ENCODE data around the gene RNF169. TPM values are rescaled to one million over a fixed set of nuclear protein-coding genes. Genes with fewer than 3 reads are reported as not detected.

The RNF169 gene, protein sequence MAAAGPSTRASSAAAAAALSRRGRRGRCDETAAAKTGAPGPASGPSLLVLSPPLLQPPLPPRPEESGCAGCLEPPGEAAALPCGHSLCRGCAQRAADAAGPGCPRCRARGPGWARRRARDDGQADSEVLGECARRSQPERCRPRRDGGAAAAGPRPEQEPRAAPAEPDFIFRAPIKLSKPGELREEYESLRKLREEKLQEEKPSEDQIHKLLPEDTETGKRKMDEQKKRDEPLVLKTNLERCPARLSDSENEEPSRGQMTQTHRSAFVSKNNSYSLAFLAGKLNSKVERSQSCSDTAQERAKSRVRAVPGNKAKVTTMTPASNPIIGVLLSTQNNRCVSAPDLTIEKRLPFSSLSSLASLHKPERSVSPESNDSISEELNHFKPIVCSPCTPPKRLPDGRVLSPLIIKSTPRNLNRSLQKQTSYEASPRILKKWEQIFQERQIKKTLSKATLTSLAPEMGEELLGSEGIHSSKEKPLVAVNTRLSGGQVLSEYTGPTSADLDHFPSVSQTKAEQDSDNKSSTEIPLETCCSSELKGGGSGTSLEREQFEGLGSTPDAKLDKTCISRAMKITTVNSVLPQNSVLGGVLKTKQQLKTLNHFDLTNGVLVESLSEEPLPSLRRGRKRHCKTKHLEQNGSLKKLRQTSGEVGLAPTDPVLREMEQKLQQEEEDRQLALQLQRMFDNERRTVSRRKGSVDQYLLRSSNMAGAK
- 15.5 and 16.3 TPM in 2 replicates for total RNA-seq
- long read RNA-seq, partial matches to known transcripts: 0 of 9 reads
- long read RNA-seq, other reads (novel, unspliced or antisense): 9 of 9 reads

DNA sequence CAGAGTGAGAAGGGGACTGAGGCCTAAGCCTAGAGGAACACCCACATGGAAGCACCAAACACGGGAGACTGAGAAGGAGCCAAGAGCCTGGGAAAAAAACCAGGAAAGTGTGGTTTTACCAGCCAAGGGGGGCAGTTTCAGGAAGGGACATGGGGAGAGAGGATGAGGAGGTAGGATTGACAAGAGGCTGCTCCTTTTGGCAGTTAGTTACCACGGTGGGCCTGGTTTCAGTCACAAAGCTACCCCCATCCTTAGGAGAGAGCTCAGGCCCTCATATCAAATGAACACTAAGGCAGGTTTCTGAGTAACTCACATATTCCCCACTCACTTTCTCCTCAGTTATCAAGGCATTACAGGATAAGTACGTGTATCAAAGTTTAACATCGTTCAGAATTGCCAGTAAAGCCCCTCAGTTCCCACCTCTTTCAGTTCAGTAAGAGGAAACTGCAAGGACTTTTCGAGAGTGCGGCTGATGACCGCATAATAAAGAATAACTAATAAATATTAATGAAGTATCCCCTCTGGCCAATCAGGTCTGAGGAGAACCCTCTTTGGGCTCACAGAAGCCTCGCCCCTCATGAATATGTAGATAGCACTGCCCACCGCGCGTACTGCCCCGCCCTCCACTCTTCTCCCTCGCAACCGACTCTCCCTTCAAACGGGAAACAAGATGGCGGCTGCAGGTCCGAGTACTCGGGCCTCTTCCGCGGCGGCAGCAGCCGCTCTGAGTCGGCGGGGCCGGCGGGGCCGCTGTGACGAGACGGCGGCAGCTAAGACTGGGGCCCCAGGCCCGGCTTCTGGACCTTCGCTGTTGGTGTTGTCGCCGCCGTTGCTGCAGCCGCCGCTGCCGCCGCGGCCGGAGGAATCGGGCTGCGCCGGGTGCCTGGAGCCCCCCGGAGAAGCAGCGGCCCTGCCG, at the start of gene RNF169:
RNF169 (plus strand) TSS at position 639 of the 916 bp plus-strand sequence; CDS start at position 671, 32 bp downstream.
- Mint-ChIP-seq H3K4me1 (ENCODE audit: unreplicated experiment) (peaks cover 26% of the 10 kb centered on the region), H3K36me3 (ENCODE audit: unreplicated experiment) (no peaks in the 10 kb centered on the region), H3K27me3 (ENCODE audit: unreplicated experiment) (no peaks in the 10 kb centered on the region), H3K9me3 (ENCODE audit: unreplicated experiment) (no peaks in the 10 kb centered on the region), H3K27ac (ENCODE audit: unreplicated experiment) (peak within 1 kb of the TSS; percentile 80), H3K4me3 (ENCODE audit: unreplicated experiment) (peak within 1 kb of the TSS; percentile 91)
- TF ChIP-seq, protein P1, sequence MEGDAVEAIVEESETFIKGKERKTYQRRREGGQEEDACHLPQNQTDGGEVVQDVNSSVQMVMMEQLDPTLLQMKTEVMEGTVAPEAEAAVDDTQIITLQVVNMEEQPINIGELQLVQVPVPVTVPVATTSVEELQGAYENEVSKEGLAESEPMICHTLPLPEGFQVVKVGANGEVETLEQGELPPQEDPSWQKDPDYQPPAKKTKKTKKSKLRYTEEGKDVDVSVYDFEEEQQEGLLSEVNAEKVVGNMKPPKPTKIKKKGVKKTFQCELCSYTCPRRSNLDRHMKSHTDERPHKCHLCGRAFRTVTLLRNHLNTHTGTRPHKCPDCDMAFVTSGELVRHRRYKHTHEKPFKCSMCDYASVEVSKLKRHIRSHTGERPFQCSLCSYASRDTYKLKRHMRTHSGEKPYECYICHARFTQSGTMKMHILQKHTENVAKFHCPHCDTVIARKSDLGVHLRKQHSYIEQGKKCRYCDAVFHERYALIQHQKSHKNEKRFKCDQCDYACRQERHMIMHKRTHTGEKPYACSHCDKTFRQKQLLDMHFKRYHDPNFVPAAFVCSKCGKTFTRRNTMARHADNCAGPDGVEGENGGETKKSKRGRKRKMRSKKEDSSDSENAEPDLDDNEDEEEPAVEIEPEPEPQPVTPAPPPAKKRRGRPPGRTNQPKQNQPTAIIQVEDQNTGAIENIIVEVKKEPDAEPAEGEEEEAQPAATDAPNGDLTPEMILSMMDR (IDR thresholded peaks at IDR 0.05): no peak
- peak; percentile 97 for DNase-seq (ENCODE audit: extremely low spot score, unreplicated experiment)

- peaks cover 13% of the 10 kb centered on the region for H3K27me3 Mint-ChIP-seq (ENCODE audit: unreplicated experiment)
- no peaks in the 10 kb centered on the region for H3K36me3 Mint-ChIP-seq (ENCODE audit: unreplicated experiment)
- no peaks in the 10 kb centered on the region for H3K9me3 Mint-ChIP-seq (ENCODE audit: unreplicated experiment)
- peaks cover 3% of the 10 kb centered on the region for H3K4me1 Mint-ChIP-seq (ENCODE audit: unreplicated experiment)
- no peak overlapping the region for H3K4me3 Mint-ChIP-seq (ENCODE audit: unreplicated experiment)
- TF ChIP-seq, protein P1 (IDR thresholded peaks at IDR 0.05): no peak
- no peak overlapping the region for H3K27ac Mint-ChIP-seq (ENCODE audit: unreplicated experiment)
- DNase-seq (ENCODE audit: extremely low spot score, unreplicated experiment): no peak
These were observed 48.8 kb upstream of the RNF169 start for GRCh38 chr11:74699615-74700396.

DNA sequence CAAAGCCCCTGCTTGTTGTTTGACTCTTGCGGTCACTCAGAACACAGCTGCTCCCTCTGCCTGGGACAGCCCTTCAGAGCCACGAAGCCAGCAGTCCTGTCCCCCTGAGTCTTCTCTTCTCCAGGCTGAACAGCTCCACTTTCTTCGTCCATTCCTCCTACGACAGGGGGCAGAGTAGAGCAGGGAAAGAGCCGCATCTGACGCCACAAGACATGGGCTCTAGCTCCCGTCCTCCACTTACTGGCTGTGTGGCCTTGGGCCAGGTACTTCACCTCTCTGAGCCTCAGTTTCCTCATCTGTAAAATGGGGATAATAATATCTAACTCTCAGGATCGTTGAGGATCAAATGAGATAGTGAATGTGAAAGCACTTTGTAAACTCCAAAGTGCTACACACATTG, 47.3 kb upstream of the RNF169 start:
- no peak for DNase-seq (ENCODE audit: extremely low spot score, unreplicated experiment)
- no peak overlapping the region for H3K4me3 Mint-ChIP-seq (ENCODE audit: unreplicated experiment)
- H3K9me3 Mint-ChIP-seq (ENCODE audit: unreplicated experiment): no peaks in the 10 kb centered on the region
- no peak overlapping the region for H3K27ac Mint-ChIP-seq (ENCODE audit: unreplicated experiment)
- H3K27me3 Mint-ChIP-seq (ENCODE audit: unreplicated experiment): peaks cover 9% of the 10 kb centered on the region
- peaks cover 3% of the 10 kb centered on the region for H3K4me1 Mint-ChIP-seq (ENCODE audit: unreplicated experiment)
- no peaks in the 10 kb centered on the region for H3K36me3 Mint-ChIP-seq (ENCODE audit: unreplicated experiment)
- TF ChIP-seq, protein P1 (IDR thresholded peaks at IDR 0.05): no peak

DNA sequence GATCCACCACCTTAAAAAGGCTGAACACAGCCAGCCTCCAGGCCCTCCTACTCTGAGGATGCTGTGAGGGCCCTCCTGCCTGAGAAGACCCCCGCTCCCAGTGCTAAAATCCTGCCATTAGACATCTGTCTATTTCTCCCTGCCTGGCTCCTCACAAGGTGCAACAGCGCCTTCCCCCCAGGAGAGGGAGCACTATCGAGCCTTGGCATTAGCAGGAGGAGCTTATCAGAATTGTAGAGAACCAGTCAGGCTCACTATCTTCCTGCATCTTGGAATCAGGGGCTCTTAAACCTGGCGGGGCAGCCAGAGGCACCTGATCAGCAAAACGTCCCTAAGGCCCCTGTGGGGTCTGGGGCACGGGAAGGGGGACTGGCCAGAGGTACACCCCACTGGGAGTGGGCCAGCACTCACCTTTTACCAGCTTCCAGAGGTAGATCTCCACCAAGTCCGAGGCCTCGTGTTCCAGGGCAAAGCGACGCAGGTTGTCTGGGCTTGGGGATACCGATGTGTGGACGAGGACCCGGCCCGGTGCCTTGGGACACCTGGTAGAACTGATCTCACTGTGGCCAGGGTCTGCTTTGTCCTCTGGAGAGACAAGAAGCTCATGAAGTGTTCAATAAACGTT, 46.2 kb upstream of the RNF169 start:
- no peak overlapping the region for H3K4me3 Mint-ChIP-seq (ENCODE audit: unreplicated experiment)
- H3K27ac Mint-ChIP-seq (ENCODE audit: unreplicated experiment): no peak overlapping the region
- H3K4me1 Mint-ChIP-seq (ENCODE audit: unreplicated experiment): peaks cover 3% of the 10 kb centered on the region
- TF ChIP-seq, protein P1 (IDR thresholded peaks at IDR 0.05): peak; percentile 90
- H3K27me3 Mint-ChIP-seq (ENCODE audit: unreplicated experiment): peaks cover 3% of the 10 kb centered on the region
- no peaks in the 10 kb centered on the region for H3K9me3 Mint-ChIP-seq (ENCODE audit: unreplicated experiment)
- peak; percentile 87 for DNase-seq (ENCODE audit: extremely low spot score, unreplicated experiment)
- H3K36me3 Mint-ChIP-seq (ENCODE audit: unreplicated experiment): no peaks in the 10 kb centered on the region

Data from osteocyte (in vitro differentiated cells).